ENCODE results near the gene CBFA2T3.
"Not testable (repeated sequence)": the region's sequence is repeated elsewhere in the genome, so short reads cannot be mapped to it uniquely, and the experiment has no call there.

Gene CBFA2T3

GRCh38 chr16:89013111-89013510, 36.1 kb upstream of the CBFA2T3 start:
- DNase-seq (ENCODE audit: low read depth in 2 of 2), result no peak

GRCh38 chr16:89012622-89012995, 35.6 kb upstream of the CBFA2T3 start:
- no peak for DNase-seq (ENCODE audit: low read depth in 2 of 2)

- no peak for DNase-seq (ENCODE audit: low read depth in 2 of 2)
Measured at GRCh38 chr16:89011909-89012621, 35.1 kb upstream of the CBFA2T3 start.

GRCh38 chr16:89010210-89010925, 33.4 kb upstream of the CBFA2T3 start:
- no peak for DNase-seq (ENCODE audit: low read depth in 2 of 2)

- DNase-seq (ENCODE audit: low read depth in 2 of 2), result no peak
Measured at GRCh38 chr16:89009343-89010209, 32.6 kb upstream of the CBFA2T3 start.

GRCh38 chr16:89008796-89009195, 31.8 kb upstream of the CBFA2T3 start:
- not testable (repeated sequence) for DNase-seq (ENCODE audit: low read depth in 2 of 2)

- DNase-seq (ENCODE audit: low read depth in 2 of 2), result no peak
Measured at GRCh38 chr16:89007371-89008249, 30.6 kb upstream of the CBFA2T3 start.

GRCh38 chr16:89006036-89006752, 29.2 kb upstream of the CBFA2T3 start:
- DNase-seq (ENCODE audit: low read depth in 2 of 2), result no peak

- DNase-seq (ENCODE audit: low read depth in 2 of 2), result no peak
Measured at GRCh38 chr16:89005201-89006035, 28.4 kb upstream of the CBFA2T3 start.

GRCh38 chr16:89004209-89004831, 27.3 kb upstream of the CBFA2T3 start:
- no peak for DNase-seq (ENCODE audit: low read depth in 2 of 2)

- DNase-seq (ENCODE audit: low read depth in 2 of 2), result no peak
Measured at GRCh38 chr16:89003831-89004208, 26.8 kb upstream of the CBFA2T3 start.

- DNase-seq (ENCODE audit: low read depth in 2 of 2), result no peak
Measured at GRCh38 chr16:89002851-89003830, 26.1 kb upstream of the CBFA2T3 start.

GRCh38 chr16:89002081-89002480, 25.1 kb upstream of the CBFA2T3 start:
- not testable (repeated sequence) for DNase-seq (ENCODE audit: low read depth in 2 of 2)

GRCh38 chr16:89001117-89002027, 24.4 kb upstream of the CBFA2T3 start:
- no peak for DNase-seq (ENCODE audit: low read depth in 2 of 2)

- DNase-seq (ENCODE audit: low read depth in 2 of 2), result no peak
Measured at GRCh38 chr16:89000207-89000959, 23.4 kb upstream of the CBFA2T3 start.

- DNase-seq (ENCODE audit: low read depth in 2 of 2), result no peak
Measured at GRCh38 chr16:88999457-89000206, 22.6 kb upstream of the CBFA2T3 start.
